HS-27A (cell line): ENCODE data around the gene ATXN7L3B.

Experiments
- DNase-seq: peaks from one replicate; pipeline ENCODE4 v3.0.0-alpha.2; 2012; ENCODE audit warnings: low read depth, missing footprints

The ATXN7L3B gene

DNA sequence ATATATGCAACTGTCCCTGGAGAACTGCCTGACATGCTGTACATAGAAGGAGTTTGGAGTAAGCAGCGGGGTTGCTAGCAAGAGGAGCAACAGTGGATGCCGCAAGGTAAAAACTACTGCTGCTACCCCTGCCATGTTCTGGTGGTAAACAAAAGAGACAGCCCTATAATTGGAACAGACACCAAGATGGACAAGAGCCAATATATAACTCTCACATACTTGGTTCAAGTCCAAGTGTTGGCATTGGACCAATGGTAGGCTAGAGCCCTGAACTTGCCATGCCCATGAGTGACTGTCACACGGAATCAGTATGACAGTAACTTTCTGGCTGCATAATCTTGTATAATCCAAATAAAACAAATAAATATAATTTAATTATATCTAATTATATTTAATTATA is 13.7 kb downstream of the ATXN7L3B start:
- DNase-seq = no peak

DNA sequence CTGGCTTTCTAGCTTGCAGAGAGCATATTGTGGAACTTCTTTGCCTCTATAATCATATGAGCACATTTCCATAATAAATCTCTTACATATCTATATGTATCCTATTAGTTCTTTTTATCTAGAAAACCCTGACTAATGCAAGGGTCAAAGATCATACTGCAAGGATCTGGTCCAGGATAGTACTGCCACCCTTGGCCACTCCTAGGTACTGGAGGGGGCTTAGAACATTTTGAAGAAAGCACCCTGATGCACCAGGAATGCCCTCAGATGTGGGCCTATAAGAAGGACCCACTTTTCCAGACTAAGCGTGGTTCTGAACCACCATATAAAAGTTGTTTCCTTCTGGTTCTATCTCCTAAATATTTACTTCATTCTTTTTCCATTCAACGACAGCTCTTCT is 14.6 kb downstream of the ATXN7L3B start:
- DNase-seq = no peak

DNA sequence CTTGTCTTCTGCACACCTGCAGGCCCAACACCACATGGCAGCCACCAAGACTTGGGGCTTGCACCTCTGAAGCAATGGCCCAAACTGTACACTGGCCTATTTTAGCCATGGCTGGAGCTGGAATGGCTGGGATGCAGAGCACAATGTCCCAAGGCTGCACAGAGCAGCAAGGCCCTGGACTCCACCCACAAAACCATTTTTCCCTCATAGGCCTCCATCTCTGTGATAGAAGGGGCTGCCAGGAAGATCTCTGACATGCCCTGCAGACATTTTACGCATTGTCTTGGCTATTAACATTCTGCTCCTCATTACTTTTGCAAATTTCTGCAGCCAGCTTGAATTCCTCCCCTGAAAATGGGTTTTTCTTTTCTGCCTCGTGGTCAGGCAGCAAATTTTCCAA is 22.1 kb downstream of the ATXN7L3B start:
- no peak for DNase-seq

DNA sequence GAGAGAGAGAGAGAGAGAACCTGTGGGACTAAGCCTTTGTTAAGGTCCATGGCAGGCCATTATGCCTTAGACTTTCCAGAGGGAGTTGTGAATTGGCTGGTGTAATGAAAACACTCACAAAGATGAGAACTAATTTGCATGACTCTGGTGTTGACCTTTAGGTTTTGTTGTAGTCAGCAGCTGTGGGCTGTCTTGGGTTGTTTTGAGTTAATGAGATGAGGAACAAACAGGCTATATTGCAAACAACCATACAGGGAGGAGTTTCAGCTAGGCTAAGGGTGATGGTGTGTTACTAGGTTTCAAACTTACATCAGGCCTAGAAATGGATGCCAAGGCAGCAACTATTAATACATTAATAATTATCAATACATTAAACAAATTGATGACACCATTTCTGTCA is 26.3 kb downstream of the ATXN7L3B start:
- no peak for DNase-seq

DNA sequence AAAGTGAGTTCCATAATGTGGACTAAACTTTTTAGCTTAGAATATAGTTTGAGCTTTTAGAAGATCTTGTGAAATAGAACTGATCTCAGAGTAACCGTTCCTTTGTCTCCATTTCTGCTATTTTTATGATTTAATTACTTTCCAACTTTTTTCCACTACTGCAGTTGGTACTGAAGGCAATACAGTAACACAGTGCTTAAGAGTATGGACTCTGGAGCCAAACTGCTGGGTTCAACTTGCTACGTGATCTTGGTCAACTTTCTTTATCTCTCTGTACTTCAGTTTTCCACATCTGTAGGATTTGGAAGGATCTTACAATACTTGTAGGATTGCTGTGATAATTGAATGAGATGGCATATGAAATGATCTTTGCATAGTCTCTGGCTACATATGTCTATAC is 40.9 kb downstream of the ATXN7L3B start:
- no peak for DNase-seq

DNA sequence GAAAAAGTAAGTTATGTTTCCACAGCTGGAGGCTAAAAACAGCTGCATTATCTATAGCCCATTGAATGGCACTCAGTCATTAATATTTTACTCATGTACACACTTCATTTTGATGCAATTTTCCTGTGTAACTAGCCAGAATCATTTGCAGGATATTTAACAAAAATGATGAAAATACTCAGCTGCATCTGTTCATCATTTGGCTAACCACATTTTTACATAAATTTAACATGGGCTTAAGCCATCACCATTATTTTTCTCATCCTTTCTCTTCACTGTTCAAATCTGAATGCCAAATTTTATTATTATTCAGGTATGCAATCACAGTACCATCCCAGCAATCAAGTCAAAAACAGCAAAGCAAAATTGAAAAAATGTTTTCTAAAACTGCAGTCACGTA is 41.8 kb downstream of the ATXN7L3B start:
- no peak for DNase-seq

DNA sequence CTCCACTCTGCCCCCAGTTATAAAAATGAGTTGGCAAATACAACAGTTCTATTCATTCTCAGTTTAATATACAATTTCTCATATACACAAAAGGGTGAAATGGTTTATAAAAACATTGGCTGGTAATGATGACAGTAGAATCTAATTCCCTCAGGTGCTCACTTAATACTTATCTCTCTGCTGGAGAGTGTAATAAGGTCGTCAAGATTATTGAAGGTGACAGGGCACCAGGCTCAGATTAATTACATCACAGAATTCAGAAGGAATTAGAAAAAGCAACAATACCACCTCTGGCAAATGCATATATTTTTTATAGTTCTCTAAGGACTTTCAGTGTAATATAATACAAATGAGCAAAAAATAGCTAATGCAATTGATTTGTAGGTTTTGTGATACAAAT is 42.3 kb downstream of the ATXN7L3B start:
- no peak for DNase-seq

DNA sequence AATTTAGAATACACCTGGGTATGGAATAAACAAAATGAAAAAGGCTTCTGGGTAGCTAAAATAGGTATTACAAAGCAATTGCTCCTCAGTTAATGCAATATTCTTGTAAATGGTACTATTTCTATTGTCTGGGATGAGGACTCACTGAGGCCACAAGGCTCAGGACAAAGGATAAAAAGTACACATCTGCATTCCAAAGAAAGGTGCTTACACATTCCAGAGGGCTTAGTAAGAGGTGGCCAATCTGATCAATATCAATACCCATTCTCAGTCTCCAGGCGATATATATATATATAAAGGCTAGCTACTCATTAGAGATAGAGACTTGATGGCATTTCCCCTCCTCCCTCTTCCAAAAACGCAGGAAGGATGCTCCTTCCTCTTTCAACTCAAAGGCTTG is 43.8 kb downstream of the ATXN7L3B start:
- DNase-seq = no peak

DNA sequence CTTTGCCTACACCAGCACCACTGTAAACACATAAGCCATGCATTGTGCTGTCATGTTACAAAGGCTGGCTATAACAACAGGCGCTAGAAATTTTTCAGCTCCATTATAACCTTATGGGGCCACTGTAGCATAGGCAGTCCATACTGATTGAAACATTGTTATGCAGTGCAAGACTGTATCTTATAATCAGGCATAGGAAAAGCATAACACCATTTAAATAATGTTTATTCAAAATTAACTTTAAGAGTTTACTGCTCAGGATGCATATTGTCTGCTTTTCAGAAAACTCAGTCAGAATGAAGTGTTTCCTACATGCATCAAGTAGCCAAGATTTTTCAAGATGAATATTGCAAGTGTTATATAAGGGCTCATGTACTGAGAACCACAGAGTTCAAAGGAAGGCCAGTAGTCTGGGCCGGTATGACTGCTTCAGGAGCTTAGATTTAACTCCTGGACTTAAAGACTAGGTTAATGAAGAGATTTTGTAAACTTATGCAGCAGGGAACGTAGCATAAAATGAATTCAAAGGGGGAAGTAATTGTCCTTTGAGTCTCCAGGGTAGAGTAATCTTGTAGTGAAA is 46.9 kb downstream of the ATXN7L3B start:
- no peak for DNase-seq

DNA sequence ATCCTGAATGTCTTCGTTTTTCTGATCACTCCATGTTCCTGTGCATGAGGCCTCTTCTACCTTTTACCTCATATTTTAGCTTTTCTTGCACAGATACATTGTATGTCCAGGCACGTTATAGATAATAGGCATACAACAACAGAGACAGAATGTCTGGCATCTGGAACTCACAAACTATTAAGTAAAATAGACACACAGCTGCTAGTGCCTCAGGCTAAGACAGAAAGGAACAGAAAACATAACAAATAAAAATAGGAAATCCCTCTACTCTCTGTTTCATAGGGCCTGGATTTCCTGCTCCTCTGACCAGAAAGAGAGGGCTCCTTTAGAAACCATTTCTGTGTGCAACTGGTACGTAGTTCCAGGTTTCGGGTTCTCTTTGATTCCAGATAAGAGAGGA is 48.6 kb downstream of the ATXN7L3B start:
- DNase-seq = no peak
